NOMO-1 (cell line): Measurements from ENCODE around the gene MTHFD2.

ENCODE experiments used
- DNase-seq, 2 experiments: peaks; one replicate each; lab custom pipeline; 2025; ENCODE audit not compliant: unreplicated experiment in 2 of 2; lab: John Stamatoyannopoulos, UW

Gene MTHFD2

DNA sequence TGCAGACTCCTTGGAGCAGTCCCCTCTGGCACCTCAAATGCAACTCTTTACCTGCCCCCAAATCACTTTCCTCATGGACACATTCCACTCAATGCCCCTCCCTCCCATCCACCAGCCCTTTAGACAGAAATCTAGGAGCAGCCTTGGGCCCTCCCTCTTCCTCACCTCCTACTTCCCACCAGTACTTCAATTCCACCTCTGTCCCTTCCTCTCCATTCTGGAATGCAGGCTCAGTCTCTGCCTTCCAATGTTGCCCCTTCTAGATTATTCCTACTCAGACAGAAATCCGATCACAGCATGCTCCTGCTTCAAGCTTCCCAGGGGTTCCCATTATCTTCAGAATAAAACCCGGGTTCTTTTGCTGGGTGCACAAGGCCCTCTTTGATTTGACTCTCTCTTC lies 62.1 kb downstream of the MTHFD2 start:
- no peak for DNase-seq

DNA sequence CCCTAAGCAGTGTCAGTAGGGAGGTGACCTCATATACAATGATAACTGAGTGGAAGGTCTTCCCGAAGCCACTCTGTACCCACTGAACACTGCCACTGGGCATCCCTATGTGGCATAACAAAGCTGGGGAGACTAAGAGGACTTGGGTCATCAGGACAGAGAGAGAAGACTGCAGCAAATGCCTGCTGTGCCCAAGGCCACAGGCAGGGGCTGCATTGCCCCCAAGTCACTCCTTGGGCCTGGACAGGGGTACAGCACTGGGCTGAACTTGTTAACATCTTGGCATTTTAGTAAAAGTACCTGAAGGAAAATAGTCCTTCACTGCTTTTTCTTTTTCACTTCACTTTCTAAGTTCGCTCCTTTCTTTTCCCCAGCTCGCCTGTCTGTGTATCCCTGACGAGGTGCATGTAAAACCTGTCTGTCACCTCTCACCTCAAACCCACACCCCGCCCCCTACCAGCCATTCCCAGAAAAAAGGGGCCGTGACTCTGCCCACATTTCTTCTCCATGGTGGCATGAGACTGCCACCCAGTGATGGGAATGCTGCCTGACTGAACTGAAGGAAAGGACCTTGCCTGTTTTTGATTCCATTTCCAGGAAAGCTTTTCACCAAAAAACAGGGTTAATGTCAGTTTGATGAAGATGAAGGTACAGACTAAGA lies 62.9 kb downstream of the MTHFD2 start:
- DNase-seq = no peak

GRCh38 chr2:74262681-74263080 lies 64.3 kb downstream of the MTHFD2 start:
- no peak for DNase-seq

DNA sequence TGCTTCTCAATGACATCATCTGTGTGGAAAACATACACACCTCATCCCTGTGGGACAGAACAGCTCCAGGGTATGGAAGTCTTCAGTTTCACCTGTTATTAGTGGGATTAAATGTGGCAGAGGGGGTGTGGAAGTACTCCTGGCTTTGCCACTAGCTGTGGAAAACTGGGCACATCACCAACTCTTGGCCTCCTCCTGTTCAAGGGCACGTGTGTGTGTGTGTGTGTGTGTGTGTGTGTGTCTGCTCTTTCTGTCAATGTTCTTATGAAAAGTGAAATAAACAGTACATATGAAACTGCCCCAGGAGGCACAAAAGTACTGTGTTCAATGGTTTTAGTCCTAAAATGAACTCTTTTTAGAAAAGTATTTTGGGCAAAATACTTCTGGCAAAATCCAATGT lies 65.9 kb downstream of the MTHFD2 start:
- DNase-seq = no peak

DNA sequence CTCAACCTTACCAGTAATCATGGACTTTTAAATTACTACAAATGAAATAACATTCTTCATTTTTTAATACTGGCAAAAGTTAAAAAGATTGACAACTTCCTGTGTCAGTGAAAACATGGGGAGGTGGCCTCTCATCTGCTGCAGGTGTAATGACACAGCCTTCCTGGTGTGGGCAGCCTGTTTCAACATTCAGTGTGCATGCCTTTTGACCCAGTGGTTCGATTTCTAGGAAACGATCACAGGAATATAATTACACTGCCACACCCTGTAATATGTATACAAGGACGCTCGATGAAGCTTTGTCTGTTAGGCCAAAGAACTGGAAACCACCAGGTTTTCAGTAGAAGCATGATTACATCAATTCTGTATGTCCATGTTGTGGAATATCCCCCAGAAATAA lies 68.7 kb downstream of the MTHFD2 start:
- DNase-seq = peak; percentile 6 to 44
